ENCODE measurements around the gene CITED1. TPM values are rescaled to one million over a fixed set of nuclear protein-coding genes. Genes with fewer than 3 reads are reported as not detected.

CITED1 gene
- total RNA-seq (under 1 TPM in 2 of 9 donors, not detected in 7; 0.45 to 0.73 TPM), polyA plus RNA-seq (under 1 TPM in 1 of 2 donors, not detected in 1; 0.90 TPM)
- long read RNA-seq, donor 1: 0 reads
- long read RNA-seq, donor 2: 0 reads
- long read RNA-seq, donor 3: 0 reads

GRCh38 chrX:72305286-72306084, at the start of gene CITED1:
TSS of gene CITED1 (minus strand) at chrX:72305914. CDS start at chrX:72302869, 3,045 bp downstream.
- intact Hi-C loops (cut with DNase I): loop anchor here in 6 of 10 donors (10.0 kb wide), 2 partner anchors 229 to 239 kb away; no protein-coding TSS in a partner anchor
- TF ChIP-seq POLR2A (IDR thresholded peaks at IDR 0.05) (no peak), CTCF (IDR thresholded peaks at IDR 0.05) (no peak)
- Histone ChIP-seq H3K4me3 (peak within 1 kb of the TSS; percentile 24 to 71 (median 56)), H3K27me3 (peaks cover 0 to 97% (median 0%) of the 10 kb centered on the region in 9 donors), H3K4me1 (peaks cover 0 to 35% (median 2%) of the 10 kb centered on the region in 12 donors), H3K36me3 (no peaks in the 10 kb centered on the region), H3K27ac (no peak within 1 kb of the TSS), H3K9me3 (no peaks in the 10 kb centered on the region)
- DNase-seq (no peak), ATAC-seq (peak in 1 of 4 donors; percentile 13)
- 1 to 18% (median 6%) methylated on average over 55 to 68 of the region's 68 CpGs for WGBS, 4 donors

GRCh38 chrX:72352786-72353185, 47.1 kb upstream of the CITED1 start:
- DNase-seq (no peak), ATAC-seq (no peak)
- H3K4me1 ChIP-seq: no peaks in the 10 kb centered on the region
- H3K27ac ChIP-seq: no peak overlapping the region
- H3K9me3 ChIP-seq: no peaks in the 10 kb centered on the region
- H3K4me3 ChIP-seq: no peak overlapping the region
- peaks cover 0 to 7% (median 0%) of the 10 kb centered on the region in 9 donors for H3K27me3 ChIP-seq
- H3K36me3 ChIP-seq: peaks cover 0 to 17% (median 0%) of the 10 kb centered on the region in 9 donors
- WGBS, 4 donors: 62 to 94% (median 78%) methylated on average over 3 of the region's 3 CpGs
- intact Hi-C loops (cut with DNase I): no loop called here
- TF ChIP-seq CTCF (IDR thresholded peaks at IDR 0.05) (no peak), POLR2A (IDR thresholded peaks at IDR 0.05) (no peak)

- WGBS, 4 donors: 74 to 81% (median 78%) methylated on average over 8 of the region's 8 CpGs
- peaks cover 0 to 7% (median 0%) of the 10 kb centered on the region in 9 donors for H3K27me3 ChIP-seq
- H3K9me3 ChIP-seq: no peaks in the 10 kb centered on the region
- no peak for TF ChIP-seq CTCF (IDR thresholded peaks at IDR 0.05)
- TF ChIP-seq POLR2A (IDR thresholded peaks at IDR 0.05): no peak
- intact Hi-C loops (cut with DNase I): no loop called here
- peaks cover 0 to 17% (median 0%) of the 10 kb centered on the region in 9 donors for H3K36me3 ChIP-seq
- no peak for ATAC-seq
- no peaks in the 10 kb centered on the region for H3K4me1 ChIP-seq
- no peak overlapping the region for H3K27ac ChIP-seq
- no peak overlapping the region for H3K4me3 ChIP-seq
- no peak for DNase-seq
Observed at GRCh38 chrX:72351606-72352334, 46.1 kb upstream of the CITED1 start.

GRCh38 chrX:72349190-72349589, 43.5 kb upstream of the CITED1 start:
- Histone ChIP-seq H3K36me3 (peaks cover 0 to 17% (median 0%) of the 10 kb centered on the region in 9 donors), H3K4me3 (no peak overlapping the region), H3K27me3 (peaks cover 0 to 7% (median 0%) of the 10 kb centered on the region in 9 donors), H3K9me3 (no peaks in the 10 kb centered on the region), H3K27ac (no peak overlapping the region), H3K4me1 (no peaks in the 10 kb centered on the region)
- no peak for TF ChIP-seq CTCF (IDR thresholded peaks at IDR 0.05)
- no peak for TF ChIP-seq POLR2A (IDR thresholded peaks at IDR 0.05)
- DNase-seq (no peak), ATAC-seq (no peak)
- WGBS, 4 donors: 81 to 88% (median 83%) methylated on average over 3 of the region's 3 CpGs
- intact Hi-C loops (cut with DNase I): no loop called here

All from heart left ventricle (tissue), 16 donors.